Hepatocyte (in vitro differentiated cells): ENCODE results near the gene TANC1. TPM values are rescaled to one million over a fixed set of nuclear protein-coding genes. Genes with fewer than 3 reads are reported as not detected.
A peak's percentile ranks its signal among the peaks of the same experiment; 100 is the strongest.

Experiments used
- DNase-seq: peaks from one replicate; pipeline ENCODE4 v3.0.0-alpha.2; 2016; ENCODE audit warnings: low spot score
- H2AFZ ChIP-seq: fragments of 200-600 bp; sonication (generic); 2 replicates; pipeline ENCODE4 v1.6.0; 2016; ENCODE audit warnings: antibody characterized with exemption, mild to moderate bottlenecking
- H3K27ac ChIP-seq: fragments of 200-600 bp; sonication (generic); 2 replicates; pipeline ENCODE4 v1.5.1; 2016; ENCODE audit warnings: mild to moderate bottlenecking
- H3K27me3 ChIP-seq: fragments of 200-600 bp; sonication (generic); 2 replicates; pipeline ENCODE4 v1.6.1; 2016
- H3K36me3 ChIP-seq: fragments of 200-600 bp; sonication (generic); replicated peaks from 2 replicates; pipeline ENCODE4 v1.5.1; 2016; ENCODE audit warnings: low read depth; ENCODE audit not compliant: insufficient read depth
- H3K4me1 ChIP-seq: fragments of 200-600 bp; sonication (generic); 2 replicates; pipeline ENCODE4 v1.5.1; 2016; ENCODE audit warnings: mild to moderate bottlenecking, moderate library complexity; ENCODE audit not compliant: insufficient read depth
- H3K4me2 ChIP-seq: fragments of 200-600 bp; sonication (generic); 2 replicates; pipeline ENCODE4 v1.6.0; 2016
- H3K4me3 ChIP-seq: fragments of 200-600 bp; sonication (generic); 2 replicates; pipeline ENCODE4 v1.5.1; 2016; ENCODE audit warnings: mild to moderate bottlenecking
- H3K79me2 ChIP-seq: fragments of 200-600 bp; sonication (generic); 2 replicates; pipeline ENCODE4 v1.6.0; 2017; ENCODE audit warnings: mild to moderate bottlenecking
- H3K9me2 ChIP-seq: fragments of 200-600 bp; sonication (generic); replicated peaks from 2 replicates; pipeline ENCODE4 v1.6.0; 2017; ENCODE audit warnings: mild to moderate bottlenecking; ENCODE audit not compliant: insufficient read depth
- H3K9me3 ChIP-seq: fragments of 200-600 bp; sonication (generic); 2 replicates; pipeline ENCODE4 v1.5.1; 2016; ENCODE audit warnings: low read depth, mild to moderate bottlenecking
- H4K20me1 ChIP-seq: fragments of 200-600 bp; sonication (generic); 2 replicates; pipeline ENCODE4 v1.6.0; 2016; ENCODE audit warnings: mild to moderate bottlenecking; ENCODE audit not compliant: insufficient read depth, poor library complexity, severe bottlenecking
- CTCF ChIP-seq: fragments of 200-600 bp; sonication (generic); IDR thresholded peaks from 2 replicates; pipeline ENCODE4 v1.5.1; 2016; ENCODE audit warnings: antibody characterized with exemption, mild to moderate bottlenecking; ENCODE audit not compliant: poor library complexity
- EZH2 ChIP-seq: fragments of 200-600 bp; sonication (generic); IDR thresholded peaks from 2 replicates; pipeline ENCODE4 v1.6.1; 2016; ENCODE audit warnings: antibody characterized with exemption, mild to moderate bottlenecking, borderline replicate concordance
- EZH2phosphoT487 ChIP-seq: fragments of 200-600 bp; sonication (generic); IDR thresholded peaks from one replicate; pipeline ENCODE4 v1.6.1; 2018; ENCODE audit warnings: antibody characterized with exemption, mild to moderate bottlenecking, low read depth, moderate library complexity; ENCODE audit not compliant: unreplicated experiment, severe bottlenecking
- WGBS: methylation state at CpG from one replicate; pipeline ENCODE4 v1.1.6; 2016; ENCODE audit warnings: low lambda C conversion rate; ENCODE audit errors: missing lambda C conversion rate; 5-methylcytosine and 5-hydroxymethylcytosine counted together
- polyA plus RNA-seq: library from polyadenylated mRNA; unstranded; fragments of >200 nt; fragmentation: Nextera tagmentation; extraction: Ambion mirVana; gene quantifications from 2 replicates; pipeline ENCODE4 v1.2.1, GENCODE V29; 2016
- total RNA-seq: library from RNA; depleted of rRNA; stranded (reverse); fragments of >200 nt; gene quantifications from 2 replicates; pipeline ENCODE4 v1.2.3, GENCODE V29; 2014

TANC1 gene
- total and polyA plus RNA-seq, 2 experiments from 2014 or later: 8.3 to 18.5 TPM

GRCh38 chr2:158998551-158999248, 30.3 kb downstream of the TANC1 start:
- TF ChIP-seq CTCF (no peak), EZH2phosphoT487 (no peak), EZH2 (no peak)
- peak overlapping the region; percentile 21 for H3K4me2 ChIP-seq
- H3K4me3 ChIP-seq: no peak overlapping the region
- H3K79me2 ChIP-seq: peaks cover 76% of the 10 kb centered on the region
- DNase-seq: no peak
- peaks cover 60% of the 10 kb centered on the region for H3K4me1 ChIP-seq
- no peaks in the 10 kb centered on the region for H3K9me3 ChIP-seq
- no peaks in the 10 kb centered on the region for H3K9me2 ChIP-seq
- WGBS: 76% methylated on average over 6 of the region's 6 CpGs
- no peak overlapping the region for H3K27ac ChIP-seq
- H2AFZ ChIP-seq: no peak overlapping the region
- H3K27me3 ChIP-seq: no peaks in the 10 kb centered on the region
- H3K36me3 ChIP-seq: no peaks in the 10 kb centered on the region
- H4K20me1 ChIP-seq: peaks cover 23% of the 10 kb centered on the region

DNA sequence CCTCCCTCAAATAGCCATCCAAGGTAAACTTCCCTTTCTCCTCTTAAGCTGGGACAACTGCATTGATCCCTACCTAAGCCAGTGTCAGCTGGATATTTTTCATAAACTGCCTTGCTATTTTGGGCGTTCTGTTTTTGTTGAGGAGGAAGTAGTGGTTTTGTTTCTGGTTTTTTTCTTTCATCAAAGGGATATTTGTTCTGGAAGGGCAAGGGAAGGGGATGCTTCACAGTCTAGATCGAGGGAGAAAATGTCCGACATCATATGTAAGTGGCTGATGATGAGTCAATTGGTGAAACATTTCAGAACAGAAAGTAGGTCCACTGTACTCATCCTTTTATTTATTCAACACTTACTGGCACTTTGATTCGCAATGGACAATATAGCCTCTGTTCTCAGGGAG, 31.0 kb downstream of the TANC1 start:
- peaks cover 52% of the 10 kb centered on the region for H3K4me1 ChIP-seq
- no peak for TF ChIP-seq EZH2phosphoT487
- no peak for TF ChIP-seq CTCF
- TF ChIP-seq EZH2: no peak

GRCh38 chr2:159000072-159000471, 31.6 kb downstream of the TANC1 start:
- peaks cover 73% of the 10 kb centered on the region for H3K79me2 ChIP-seq
- no peak for DNase-seq
- H3K4me3 ChIP-seq: no peak overlapping the region
- H4K20me1 ChIP-seq: peaks cover 19% of the 10 kb centered on the region
- no peaks in the 10 kb centered on the region for H3K27me3 ChIP-seq
- H3K9me2 ChIP-seq: no peaks in the 10 kb centered on the region
- H3K27ac ChIP-seq: no peak overlapping the region
- no peaks in the 10 kb centered on the region for H3K9me3 ChIP-seq
- no peak overlapping the region for H2AFZ ChIP-seq
- 99% methylated on average over 8 of the region's 8 CpGs for WGBS
- no peaks in the 10 kb centered on the region for H3K36me3 ChIP-seq
- TF ChIP-seq CTCF: no peak
- no peak for TF ChIP-seq EZH2phosphoT487
- peaks cover 46% of the 10 kb centered on the region for H3K4me1 ChIP-seq
- H3K4me2 ChIP-seq: no peak overlapping the region

More for the DNA sequence above, 31.0 kb downstream of the TANC1 start:
- Histone ChIP-seq H3K4me2 (no peak overlapping the region), H4K20me1 (peaks cover 19% of the 10 kb centered on the region), H3K9me3 (no peaks in the 10 kb centered on the region), H3K9me2 (no peaks in the 10 kb centered on the region), H3K79me2 (peaks cover 68% of the 10 kb centered on the region), H3K36me3 (no peaks in the 10 kb centered on the region), H3K4me3 (no peak overlapping the region), H3K27ac (no peak overlapping the region), H2AFZ (no peak overlapping the region), H3K27me3 (no peaks in the 10 kb centered on the region)
- 85% methylated on average over 4 of the region's 4 CpGs for WGBS
- no peak for DNase-seq
